ENCODE results near the gene ST3GAL3.

- TF ChIP-seq CTCF (IDR thresholded peaks at IDR 0.05): no peak
- no peak for TF ChIP-seq POLR2A (IDR thresholded peaks at IDR 0.05)
Measured at GRCh38 chr1:43688109-43688387, 19.3 kb upstream of the ST3GAL3 start.
